GM19035 (cell line): ENCODE data around the gene EPB41L5.

Source experiments
- ATAC-seq: cut with Tn5 transposase; IDR thresholded peaks from one replicate; pipeline ENCODE4 v1.9.1; 2021; ENCODE audit not compliant: unreplicated experiment

EPB41L5 gene

DNA sequence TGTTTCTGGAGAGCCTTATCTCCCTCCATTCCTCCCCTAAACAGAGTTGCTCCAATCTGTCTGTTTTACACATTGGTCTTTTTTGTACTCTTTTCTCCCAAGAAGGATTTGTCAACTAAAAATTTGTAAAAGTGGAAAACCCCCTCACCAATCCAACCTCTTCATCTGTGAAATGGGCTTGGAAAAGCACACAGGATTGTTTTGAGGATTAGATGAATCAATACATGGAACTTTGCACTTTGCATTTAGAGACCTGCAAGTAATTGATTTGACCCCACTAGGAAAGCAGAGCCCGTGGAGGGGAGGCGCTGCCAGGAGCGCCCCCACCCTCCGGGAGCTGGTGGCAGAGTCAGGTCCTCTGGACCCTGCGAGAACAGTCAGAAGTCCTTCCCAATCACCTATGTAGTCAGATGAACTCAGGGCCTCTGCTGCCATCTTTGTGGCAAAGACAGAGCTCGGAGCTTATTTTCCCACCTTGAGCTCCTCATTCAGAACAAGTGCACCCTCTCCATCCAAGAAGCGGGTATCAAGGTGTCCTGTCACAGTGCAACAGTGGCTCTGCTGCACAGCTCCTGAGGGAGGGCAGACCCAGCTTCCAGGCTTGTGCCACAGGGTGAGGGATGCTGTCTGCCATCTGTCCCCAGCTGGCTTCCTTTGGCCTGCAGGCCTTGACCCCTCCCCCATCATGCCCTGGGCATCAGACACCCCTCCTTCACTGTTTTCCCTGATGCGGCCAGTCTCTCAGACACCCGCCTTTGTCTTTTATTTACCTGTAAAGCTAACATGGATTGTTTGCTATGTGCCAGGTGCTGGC lies 212.1 kb downstream of the EPB41L5 start:
- no peak for ATAC-seq

- no peak for ATAC-seq
Measured at GRCh38 chr2:120225549-120226065, 212.7 kb downstream of the EPB41L5 start.

DNA sequence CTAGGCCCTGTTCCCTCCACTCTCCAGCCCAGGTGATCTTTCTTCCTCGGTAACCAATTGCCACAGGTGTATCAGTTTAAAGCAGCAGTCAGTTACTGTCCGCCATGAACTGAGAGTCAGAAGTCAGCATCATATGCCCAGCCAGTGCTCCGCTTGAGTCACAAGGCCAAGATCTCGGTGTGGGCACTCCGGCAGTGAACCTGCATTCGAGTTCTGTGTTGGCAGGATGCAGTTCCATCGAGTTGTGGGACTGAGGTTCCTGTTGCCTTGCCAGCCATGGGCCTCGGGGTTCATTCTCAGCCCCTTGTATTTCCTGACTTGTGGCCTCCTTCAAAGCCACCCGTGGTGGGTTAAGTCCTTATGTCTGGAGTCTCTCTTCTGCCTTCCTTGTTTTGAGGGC lies 213.4 kb downstream of the EPB41L5 start:
- no peak for ATAC-seq

GRCh38 chr2:120227111-120227991 lies 214.5 kb downstream of the EPB41L5 start:
- no peak for ATAC-seq

- no peak for ATAC-seq
Measured at GRCh38 chr2:120228503-120228902, 215.6 kb downstream of the EPB41L5 start.
